RKO (cell line): Measurements from ENCODE around the gene MBNL2.

Experiments used
- DNase-seq: peaks from one replicate; pipeline ENCODE4 v3.0.0-alpha.2; 2016; ENCODE audit warnings: low spot score

The MBNL2 gene

GRCh38 chr13:97327506-97328221 is 105.5 kb downstream of the MBNL2 start:
- no peak for DNase-seq

GRCh38 chr13:97328222-97328790 is 106.2 kb downstream of the MBNL2 start:
- no peak for DNase-seq

GRCh38 chr13:97329331-97329730 is 107.2 kb downstream of the MBNL2 start:
- DNase-seq = no peak

- DNase-seq = no peak
These were observed 108.3 kb downstream of the MBNL2 start for GRCh38 chr13:97330448-97330847.

GRCh38 chr13:97332742-97333141 is 110.6 kb downstream of the MBNL2 start:
- DNase-seq = no peak

GRCh38 chr13:97333983-97334382 is 111.8 kb downstream of the MBNL2 start:
- no peak for DNase-seq

GRCh38 chr13:97334690-97335089 is 112.6 kb downstream of the MBNL2 start:
- DNase-seq = no peak

- no peak for DNase-seq
These were observed 113.5 kb downstream of the MBNL2 start for GRCh38 chr13:97335488-97336134.

GRCh38 chr13:97337985-97338499 is 115.9 kb downstream of the MBNL2 start:
- DNase-seq = no peak

GRCh38 chr13:97338571-97338970 is 116.4 kb downstream of the MBNL2 start:
- DNase-seq = no peak

- no peak for DNase-seq
These were observed 117.2 kb downstream of the MBNL2 start for GRCh38 chr13:97339019-97339987.

GRCh38 chr13:97339988-97340749 is 118.0 kb downstream of the MBNL2 start:
- DNase-seq = no peak

GRCh38 chr13:97341135-97341534 is 119.0 kb downstream of the MBNL2 start:
- no peak for DNase-seq

GRCh38 chr13:97342136-97342535 is 120.0 kb downstream of the MBNL2 start:
- DNase-seq = no peak

- DNase-seq = no peak
These were observed 120.8 kb downstream of the MBNL2 start for GRCh38 chr13:97342936-97343335.

GRCh38 chr13:97344265-97345175 is 122.4 kb downstream of the MBNL2 start:
- peak; percentile 64 for DNase-seq

GRCh38 chr13:97346097-97346496 is 124.0 kb downstream of the MBNL2 start:
- no peak for DNase-seq

GRCh38 chr13:97346561-97347254 is 124.6 kb downstream of the MBNL2 start:
- DNase-seq = no peak

GRCh38 chr13:97347255-97347932 is 125.3 kb downstream of the MBNL2 start:
- DNase-seq = no peak
